GM18951 (cell line): ENCODE results near the gene FRMPD4.

Experiments used
- POLR2A ChIP-seq: IDR thresholded peaks from 4 replicates; pipeline ENCODE4 v1.6.1; 2011; ENCODE audit warnings: mild to moderate bottlenecking; ENCODE audit not compliant: insufficient read length, insufficient read depth; ENCODE audit errors: extremely low read depth
- in situ Hi-C: fragments of 300-500 bp; cut with MboI; formaldehyde crosslinking; loops from one replicate; pipeline ENCODE4 v1.12.0; 2022; ENCODE audit warnings: low sequenced_read_pairs, mixed read lengths, inconsistent platforms; ENCODE audit not compliant: unreplicated experiment

The FRMPD4 gene

DNA sequence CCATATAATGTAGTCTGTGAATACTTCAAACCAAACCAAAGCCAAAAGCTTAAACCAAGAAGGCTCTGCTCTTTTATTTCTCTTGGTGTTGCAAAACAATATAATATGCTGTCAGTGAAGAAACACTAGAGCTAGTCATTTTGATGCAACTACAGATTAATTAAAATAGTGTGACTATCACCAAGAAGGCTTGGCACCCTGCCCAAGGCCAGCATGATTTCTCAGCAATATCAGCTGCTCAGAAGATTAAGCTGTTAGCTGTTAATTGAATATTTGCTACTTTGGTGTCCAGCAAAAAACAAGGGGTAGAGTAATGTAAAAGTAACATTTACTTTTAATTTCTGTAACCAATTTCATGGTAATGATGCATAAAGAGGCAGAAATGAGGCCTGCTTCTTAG lies 548.1 kb downstream of the FRMPD4 start:
- in situ Hi-C loops, result no loop called here
- no peak for TF ChIP-seq POLR2A

DNA sequence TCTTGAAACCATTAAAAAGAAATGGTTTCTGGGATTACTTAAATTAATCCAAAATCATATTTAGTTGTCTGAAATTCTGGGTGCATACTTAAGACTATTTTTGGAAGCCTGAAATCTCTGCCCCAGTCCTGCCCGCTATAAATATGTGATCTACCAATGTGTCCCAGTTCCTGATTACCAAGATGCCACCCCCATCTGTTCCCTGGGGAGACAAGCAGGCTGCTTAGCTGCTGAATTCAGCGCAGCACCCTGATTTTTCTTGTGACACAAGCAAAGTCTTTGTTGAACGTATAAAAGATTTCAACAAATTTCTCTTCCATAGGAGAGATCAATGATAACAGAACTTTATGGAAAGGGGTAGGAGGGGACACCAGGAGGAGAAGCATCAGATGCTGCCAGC lies 552.4 kb downstream of the FRMPD4 start:
- in situ Hi-C loops, result no loop called here
- no peak for TF ChIP-seq POLR2A

DNA sequence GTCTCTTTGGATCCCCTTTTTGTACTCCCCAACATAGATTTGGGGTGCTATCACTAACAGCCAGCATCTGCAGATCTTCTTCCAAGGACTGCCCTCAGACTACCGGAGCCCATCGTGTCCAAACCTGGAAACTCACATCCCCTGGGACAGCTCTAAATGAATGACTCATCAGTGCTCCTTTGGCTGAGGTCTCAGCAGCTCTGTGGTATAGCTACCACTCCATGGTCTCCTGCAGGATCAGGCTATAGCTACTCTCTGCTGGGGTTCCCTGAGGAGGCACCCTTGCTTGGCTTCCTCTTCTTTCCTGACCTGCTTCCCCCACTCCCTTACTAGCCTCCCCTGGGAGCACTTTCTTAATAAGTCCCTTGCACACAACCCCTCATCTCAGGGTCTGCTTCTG lies 555.5 kb downstream of the FRMPD4 start:
- no peak for TF ChIP-seq POLR2A
- in situ Hi-C loops, result no loop called here

GRCh38 chrX:12700745-12701144 lies 562.5 kb downstream of the FRMPD4 start:
- in situ Hi-C loops, result no loop called here
- no peak for TF ChIP-seq POLR2A

DNA sequence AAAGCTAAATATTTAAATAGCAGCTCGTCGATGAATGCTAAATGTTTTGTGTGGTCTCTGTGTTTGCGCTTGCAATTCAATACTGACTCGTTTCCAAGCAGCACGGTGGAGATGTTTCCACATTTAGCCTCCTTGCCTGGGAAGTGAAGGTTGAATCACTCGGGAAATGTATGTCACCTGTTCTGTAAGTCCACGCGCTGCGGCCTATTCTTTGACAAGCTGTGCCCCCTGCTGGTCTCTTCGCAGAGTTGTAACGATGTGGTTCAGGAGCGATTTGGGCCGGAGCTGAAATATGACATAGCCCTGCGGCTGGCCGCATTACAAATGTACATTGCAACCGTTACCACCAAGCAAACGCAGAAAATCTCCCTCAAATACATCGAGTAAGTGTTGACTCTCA lies 563.4 kb downstream of the FRMPD4 start:
- in situ Hi-C loops, result no loop called here
- TF ChIP-seq POLR2A, result no peak

DNA sequence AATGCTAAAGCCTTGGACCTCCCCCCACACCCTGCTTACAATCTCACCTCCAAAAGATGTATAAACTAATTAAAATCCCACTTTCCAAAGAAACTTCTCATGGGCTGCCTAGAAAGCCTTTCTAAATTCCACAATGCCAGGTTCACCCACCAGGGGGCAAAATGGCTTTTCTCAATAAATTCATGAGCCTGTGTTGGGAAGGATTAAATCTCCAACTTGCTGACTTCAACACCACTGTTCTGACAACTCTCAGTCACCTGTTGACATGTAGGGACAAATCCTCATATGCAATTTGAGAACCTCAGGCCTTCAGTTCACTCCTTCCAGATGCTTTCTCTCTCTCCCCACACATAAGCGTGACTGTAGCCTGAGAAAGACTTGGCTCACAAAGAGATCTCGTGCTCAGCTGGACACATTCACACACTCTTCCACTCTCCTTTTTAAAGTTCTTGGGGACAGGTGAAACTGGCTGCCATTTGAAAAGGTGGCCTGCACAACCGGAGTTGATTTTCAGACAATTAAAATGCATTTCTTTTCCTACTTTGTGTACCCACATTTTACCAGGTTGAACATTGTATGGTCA lies 564.3 kb downstream of the FRMPD4 start:
- in situ Hi-C loops, result no loop called here
- TF ChIP-seq POLR2A, result no peak

DNA sequence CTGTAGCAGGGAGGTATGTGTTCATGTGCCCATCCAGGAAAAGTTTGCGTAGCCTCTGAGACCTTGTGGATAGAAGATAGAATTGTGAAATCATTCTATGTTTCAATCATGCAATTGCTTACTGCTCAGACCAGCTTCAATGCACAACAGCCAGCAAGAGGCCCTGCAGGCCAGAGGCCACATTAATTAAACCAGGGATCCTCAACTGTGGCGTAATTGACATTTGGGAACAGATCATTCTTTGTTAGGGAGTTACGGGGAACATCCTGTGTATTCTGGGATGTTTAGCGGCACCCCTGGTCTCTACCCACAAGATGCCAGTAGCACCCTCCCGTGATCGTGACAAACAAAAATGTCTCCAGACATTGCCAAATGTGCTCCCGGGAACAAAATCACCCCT lies 566.4 kb downstream of the FRMPD4 start:
- in situ Hi-C loops, result no loop called here
- TF ChIP-seq POLR2A, result no peak

- in situ Hi-C loops, result no loop called here
- TF ChIP-seq POLR2A, result no peak
Observed at GRCh38 chrX:12709047-12709446, 570.8 kb downstream of the FRMPD4 start.

DNA sequence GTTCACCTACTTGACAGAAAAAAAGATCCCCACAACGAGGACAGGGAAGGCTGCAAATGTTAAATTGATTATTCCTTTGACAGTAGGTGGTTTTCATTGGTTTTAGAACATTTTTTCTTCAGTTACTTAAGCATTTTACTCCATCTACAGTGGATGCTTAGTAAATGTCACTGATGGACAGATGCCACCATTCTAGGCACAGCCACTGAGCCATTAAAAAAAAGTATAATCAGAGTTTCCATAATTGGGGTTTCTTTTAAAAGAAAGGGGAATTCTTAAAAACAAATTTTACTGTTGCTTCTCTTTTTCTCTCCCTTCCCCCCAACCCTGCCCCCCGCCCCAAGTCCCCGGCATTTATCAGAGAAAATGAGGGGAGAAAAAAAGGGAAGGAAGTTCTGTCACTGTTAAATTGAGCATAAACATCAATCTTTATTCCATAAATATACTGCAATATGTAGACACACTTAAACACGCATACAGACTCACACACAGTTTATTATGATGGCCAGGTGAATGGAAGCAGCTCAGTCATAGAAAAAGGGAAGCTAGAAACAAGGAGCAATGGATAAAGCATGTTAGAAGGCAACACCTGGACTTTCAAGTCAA lies 573.3 kb downstream of the FRMPD4 start:
- no peak for TF ChIP-seq POLR2A

GRCh38 chrX:12716574-12716973 lies 578.3 kb downstream of the FRMPD4 start:
- in situ Hi-C loops, result no loop called here
- no peak for TF ChIP-seq POLR2A

More for the DNA sequence above, 573.3 kb downstream of the FRMPD4 start:
- in situ Hi-C loops, result no loop called here

DNA sequence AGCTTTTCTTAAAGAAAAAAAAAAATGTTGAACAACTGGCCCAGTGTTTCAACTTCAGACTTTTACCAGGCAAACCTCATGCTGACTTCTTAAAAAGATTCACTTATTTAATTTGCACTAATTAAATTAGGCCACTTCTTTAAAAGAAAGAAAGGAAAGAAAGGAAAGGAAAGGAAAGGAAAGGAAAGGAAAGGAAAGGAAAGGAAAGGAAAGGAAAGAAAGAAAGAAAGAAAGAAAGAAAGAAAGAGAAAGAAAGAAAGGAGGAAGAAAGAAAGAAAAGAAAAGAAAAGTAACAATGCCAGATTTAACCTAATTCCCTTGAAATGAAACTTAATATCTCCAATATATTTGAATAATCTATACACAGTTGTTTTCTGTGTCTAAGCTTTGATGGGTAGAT lies 581.6 kb downstream of the FRMPD4 start:
- TF ChIP-seq POLR2A, result no peak
- in situ Hi-C loops, result no loop called here

DNA sequence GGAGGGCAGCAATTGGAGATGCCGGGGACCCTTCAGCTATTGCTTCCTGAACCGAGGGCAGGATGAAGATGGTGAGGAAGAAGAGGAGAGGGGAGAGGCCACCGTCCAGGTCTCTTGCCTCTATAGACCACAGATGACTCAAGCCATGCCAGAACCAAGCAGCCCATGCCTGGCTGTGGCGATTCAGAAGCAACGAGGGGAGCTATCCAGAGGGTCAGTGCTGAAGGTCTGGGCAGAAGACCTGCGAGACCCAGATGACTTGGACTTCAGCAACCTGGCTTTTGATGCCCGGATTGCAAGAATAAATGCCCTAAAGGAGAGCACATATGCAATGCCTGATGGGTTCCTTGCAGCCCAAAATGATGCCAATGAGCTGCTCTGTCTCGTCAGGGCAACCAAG lies 582.8 kb downstream of the FRMPD4 start:
- no peak for TF ChIP-seq POLR2A
- in situ Hi-C loops, result no loop called here

GRCh38 chrX:12722314-12722713 lies 584.0 kb downstream of the FRMPD4 start:
- TF ChIP-seq POLR2A, result no peak

GRCh38 chrX:12741416-12741815 lies 603.1 kb downstream of the FRMPD4 start:
- in situ Hi-C loops, result no loop called here
- no peak for TF ChIP-seq POLR2A

More at GRCh38 chrX:12722314-12722713, 584.0 kb downstream of the FRMPD4 start:
- in situ Hi-C loops, result no loop called here

DNA sequence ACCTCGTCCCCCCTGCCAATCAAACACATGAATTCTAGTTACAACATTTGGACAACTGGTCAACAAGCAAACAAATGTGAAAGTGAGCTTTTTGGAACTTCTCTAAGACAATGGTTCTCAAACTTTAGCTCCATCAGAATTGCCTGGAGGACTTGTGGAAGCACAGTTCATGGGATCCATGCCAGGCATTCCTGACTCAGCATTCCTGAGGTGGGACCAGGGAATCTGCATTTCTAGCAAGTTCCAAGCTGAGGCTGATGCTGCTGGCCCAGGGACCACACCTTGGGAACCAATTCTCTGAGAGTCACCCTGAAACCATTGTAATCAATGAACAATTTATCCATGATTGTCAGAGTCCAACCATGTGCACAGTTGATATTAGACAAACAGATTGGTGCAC lies 609.2 kb downstream of the FRMPD4 start:
- TF ChIP-seq POLR2A, result no peak
- in situ Hi-C loops, result no loop called here

- in situ Hi-C loops, result no loop called here
- TF ChIP-seq POLR2A, result no peak
Observed at GRCh38 chrX:12751887-12752286, 613.6 kb downstream of the FRMPD4 start.
